Heart right ventricle (tissue), 16 donors: ENCODE data around the gene SCAMP4. TPM values are rescaled to one million over a fixed set of nuclear protein-coding genes. Genes with fewer than 3 reads are reported as not detected.

Experiments
- ATAC-seq, 8 donors: fragments of 200-7000 bp; cut with Tn5 transposase; one replicate each; pipeline ENCODE4 v1.9.1; 2020; ENCODE audit warnings: mild to moderate bottlenecking in 8 of 8, moderate library complexity in 8 of 8, moderate number of reproducible peaks in 1 of 8
- DNase-seq, 2 donors: peaks; one replicate each; pipeline ENCODE4 v3.0.0-alpha.2; 2020
- H3K27ac ChIP-seq, 10 donors: fragments of 200-600 bp; sonication (generic) in 2 of 10; one replicate each; pipeline versions ENCODE4 v1.5.0 to v1.8.0; 2020 to 2022; ENCODE audit warnings: mild to moderate bottlenecking in 3 of 10
- H3K27me3 ChIP-seq, 7 donors: fragments of 200-600 bp; one replicate each; pipeline ENCODE4 v1.8.0; 2021 to 2022; ENCODE audit warnings: mild to moderate bottlenecking in 2 of 7
- H3K36me3 ChIP-seq, 9 donors: fragments of 200-600 bp; sonication (generic) in 1 of 9; one replicate each; pipeline versions ENCODE4 v1.5.0 to v1.8.0; 2020 to 2022; ENCODE audit warnings: mild to moderate bottlenecking in 2 of 9
- H3K4me1 ChIP-seq, 9 donors: fragments of 200-600 bp; sonication (generic) in 1 of 9; one replicate each; pipeline versions ENCODE4 v1.5.0 to v1.8.0; 2020 to 2022; ENCODE audit warnings: mild to moderate bottlenecking in 4 of 9
- H3K4me3 ChIP-seq, 10 donors: fragments of 200-600 bp; sonication (generic) in 2 of 10; one replicate each; pipeline versions ENCODE4 v1.5.0 to v1.8.0; 2020 to 2022; ENCODE audit warnings: mild to moderate bottlenecking in 7 of 10, moderate library complexity in 2 of 10
- H3K9me3 ChIP-seq, 11 donors: fragments of 200-600 bp in 10 of 11; sonication (generic) in 2 of 11; one replicate each; pipeline versions ENCODE4 v1.5.0 to v1.8.0; 2013 to 2022; ENCODE audit warnings: mild to moderate bottlenecking in 2 of 11, control low read depth in 1 of 11, moderate library complexity in 1 of 11
- CTCF ChIP-seq, 9 donors: fragments of 200-600 bp; sonication (generic) in 2 of 9; IDR thresholded peaks; one replicate each; pipeline versions ENCODE4 v1.5.0 to v1.8.0; 2021 to 2022; ENCODE audit warnings: antibody characterized with exemption in 9 of 9, mild to moderate bottlenecking in 5 of 9, moderate library complexity in 1 of 9
- WGBS, 2 donors: extraction: QIAGEN DNeasy Blood & Tissue Kit; methylation state at CpG; one replicate each; pipeline ENCODE4 v1.1.7; 2013; ENCODE audit warnings: inconsistent platforms in 1 of 2; 5-methylcytosine and 5-hydroxymethylcytosine counted together
- intact Hi-C, 10 donors: fragments of 100-400 bp; cut with DNase I; formaldehyde crosslinking; loops; one replicate each; pipeline versions ENCODE4 v1.11.1 to v1.14.2; 2022
- polyA plus RNA-seq, 2 donors: library from polyadenylated mRNA; stranded (reverse); fragments of 200-250 nt; gene quantifications; one replicate each; pipeline ENCODE4 v1.2.3, GENCODE V29; 2013
- total RNA-seq, 10 donors: library from RNA; stranded (reverse); fragmentation: NEBNext Ultra II Directional in 3 of 10; extraction: Animal tissue kit (Norgen Biotek cat#: 25700) in 3 of 10; gene quantifications; one replicate each; pipeline versions ENCODE4 v1.2.1 to v1.2.4, GENCODE V29; 2021 to 2023
- donor health status: Arrhythmogenic right ventricular cardiomyopathy.
- donor health status: ischemic (EF 13 %, LVEDD 7.1; RV severe dilation, severe dysfunction).
- donor health status: healthy with polysubstance abuse.
- donor health status: DM: no; HTN: yes; CAD: no.
- donor health status: DM: no; HTN: no; CAD: no.
- donor health status: ischemic (EF 25% LVEDD 6.9; RV normal size, moderate dysfunction).
- donor health status: ischemic (EF 25% LVEDD 5.7; RV mildly dilated, moderate dysfunction).
- donor health status: healthy.
- donor health status: DM: yes; HTN: yes; CAD: no.
- donor health status: Ischemic cardiomyopathy.
- donor health status: ischemic (EF 35%, LVEDD 5.7; RV mildly dilated, moderate dysfunction).
- donor health status: nonischemic (EF 11% LVEDD 7.7; RV severe dilation, severe dysfunction).
- donor health status: DM: yes; HTN: yes; CAD: no.
- donor health status: PGD.
- donor health status: ischemic (EF 29% LVEDD 5.4; RV normal size, mild dysfunction).
- donor health status: nonischemic (EF 23%, LVEDD 6.1; RV moderate dilation, normal function).

SCAMP4 gene
- total and polyA plus RNA-seq, 12 donors, result 11.7 to 24.2 (median 15.8) TPM

- Histone ChIP-seq H3K27me3 (no peaks in the 10 kb centered on the region), H3K4me3 (peak overlapping the region; percentile 33 to 67 (median 58)), H3K4me1 (peaks cover 34 to 98% (median 84%) of the 10 kb centered on the region in 9 donors), H3K9me3 (no peaks in the 10 kb centered on the region), H3K36me3 (peaks cover 0 to 6% (median 0%) of the 10 kb centered on the region in 9 donors), H3K27ac (peak overlapping the region; percentile 70 to 97 (median 94))
- intact Hi-C loops, result no loop called here
- no peak for TF ChIP-seq CTCF (IDR thresholded peaks at IDR 0.05)
- peak; percentile 24 to 60 (median 48) for ATAC-seq
- WGBS, 2 donors, result 3 to 4% methylated on average over 67 to 72 of the region's 73 CpGs
- DNase-seq, result peak; percentile 80 to 89
These were observed 48.2 kb upstream of the SCAMP4 start for GRCh38 chr19:1856698-1857603.

GRCh38 chr19:1857648-1858326, 47.4 kb upstream of the SCAMP4 start:
- Histone ChIP-seq H3K27me3 (no peaks in the 10 kb centered on the region), H3K27ac (peak overlapping the region; percentile 70 to 97 (median 94)), H3K4me1 (peaks cover 39 to 94% (median 87%) of the 10 kb centered on the region in 9 donors), H3K9me3 (no peaks in the 10 kb centered on the region), H3K4me3 (peak overlapping the region in 9 of 10 donors; percentile 44 to 67 (median 59)), H3K36me3 (peaks cover 0 to 6% (median 0%) of the 10 kb centered on the region in 9 donors)
- 63 to 64% methylated on average over 15 to 16 of the region's 16 CpGs for WGBS, 2 donors
- ATAC-seq (no peak), DNase-seq (no peak)
- intact Hi-C loops, result no loop called here
- TF ChIP-seq CTCF (IDR thresholded peaks at IDR 0.05), result no peak

GRCh38 chr19:1858412-1859081, 46.7 kb upstream of the SCAMP4 start:
- TF ChIP-seq CTCF (IDR thresholded peaks at IDR 0.05), result no peak
- intact Hi-C loops, result no loop called here
- ATAC-seq, result no peak
- H3K27ac ChIP-seq, result peak overlapping the region in 8 of 10 donors; percentile 82 to 97 (median 94)
- peaks cover 0 to 6% (median 0%) of the 10 kb centered on the region in 9 donors for H3K36me3 ChIP-seq
- H3K27me3 ChIP-seq, result no peaks in the 10 kb centered on the region
- H3K9me3 ChIP-seq, result no peaks in the 10 kb centered on the region
- no peak for DNase-seq
- WGBS, 2 donors, result 77 to 80% methylated on average over 10 of the region's 10 CpGs
- no peak overlapping the region for H3K4me3 ChIP-seq
- H3K4me1 ChIP-seq, result peaks cover 38 to 88% (median 84%) of the 10 kb centered on the region in 9 donors

- Histone ChIP-seq H3K27ac (peak overlapping the region in 6 of 10 donors; percentile 23 to 58 (median 45)), H3K27me3 (no peaks in the 10 kb centered on the region), H3K4me1 (peaks cover 34 to 82% (median 76%) of the 10 kb centered on the region in 9 donors), H3K4me3 (peak overlapping the region in 1 of 10 donors; percentile 24), H3K9me3 (no peaks in the 10 kb centered on the region), H3K36me3 (peaks cover 0 to under 1% (median 0%) of the 10 kb centered on the region in 9 donors)
- intact Hi-C loops, result no loop called here
- no peak for DNase-seq
- no peak for TF ChIP-seq CTCF (IDR thresholded peaks at IDR 0.05)
- no peak for ATAC-seq
- 66% methylated on average over 18 of the region's 18 CpGs for WGBS, 2 donors
These were observed 45.8 kb upstream of the SCAMP4 start for GRCh38 chr19:1859331-1859781.
